ENCODE data around the gene SMAGP. TPM values are rescaled to one million over a fixed set of nuclear protein-coding genes. Genes with fewer than 3 reads are reported as not detected.

The SMAGP gene
- total RNA-seq, 4 donors from 2014 or later: 1.2 to 19.0 (median 9.5) TPM

DNA sequence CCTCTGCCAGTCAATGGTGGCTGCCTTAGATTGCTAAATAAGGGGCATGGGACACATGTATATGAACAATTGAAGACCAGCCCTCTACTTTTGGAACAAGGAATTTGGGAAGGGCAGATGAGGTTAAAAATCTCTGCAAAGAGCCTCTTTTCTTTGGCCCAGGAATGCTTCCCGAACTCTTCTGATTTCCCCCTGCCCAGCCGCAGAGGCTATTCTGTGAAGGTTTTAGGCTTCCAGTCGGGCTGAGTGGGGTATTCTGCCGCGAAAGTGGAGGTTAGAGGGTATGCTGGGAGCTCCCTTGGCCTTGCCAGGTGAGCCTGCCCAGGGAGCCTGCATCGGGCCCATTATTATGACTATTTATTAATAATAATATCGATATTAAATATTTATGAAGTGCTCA is 53.6 kb downstream of the SMAGP start:
- intact Hi-C loops (cut with DNase I; ENCODE audit: low total_unique reads): no loop called here
- DNase-seq: no peak

DNA sequence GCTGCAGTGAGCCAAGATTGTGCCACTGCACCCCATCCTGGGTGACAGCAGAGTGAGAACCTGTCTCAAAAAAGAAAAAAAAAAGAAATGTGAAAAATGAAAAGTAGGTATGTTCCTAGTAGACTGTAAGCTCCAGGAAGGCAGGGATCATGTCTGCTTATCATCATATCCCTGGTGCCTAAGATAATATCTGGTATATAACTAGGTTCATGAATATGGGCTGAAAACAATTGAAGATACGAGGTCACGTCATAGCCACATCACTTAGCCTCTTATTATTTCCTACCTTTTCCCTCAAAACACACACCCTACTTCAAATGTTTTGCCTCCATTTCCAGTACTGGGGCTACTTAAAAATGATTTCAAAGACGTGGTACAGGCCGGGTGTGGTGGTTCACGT is 55.3 kb downstream of the SMAGP start:
- TF ChIP-seq POLR2A (IDR thresholded peaks at IDR 0.05): no peak
- TF ChIP-seq, protein P1, sequence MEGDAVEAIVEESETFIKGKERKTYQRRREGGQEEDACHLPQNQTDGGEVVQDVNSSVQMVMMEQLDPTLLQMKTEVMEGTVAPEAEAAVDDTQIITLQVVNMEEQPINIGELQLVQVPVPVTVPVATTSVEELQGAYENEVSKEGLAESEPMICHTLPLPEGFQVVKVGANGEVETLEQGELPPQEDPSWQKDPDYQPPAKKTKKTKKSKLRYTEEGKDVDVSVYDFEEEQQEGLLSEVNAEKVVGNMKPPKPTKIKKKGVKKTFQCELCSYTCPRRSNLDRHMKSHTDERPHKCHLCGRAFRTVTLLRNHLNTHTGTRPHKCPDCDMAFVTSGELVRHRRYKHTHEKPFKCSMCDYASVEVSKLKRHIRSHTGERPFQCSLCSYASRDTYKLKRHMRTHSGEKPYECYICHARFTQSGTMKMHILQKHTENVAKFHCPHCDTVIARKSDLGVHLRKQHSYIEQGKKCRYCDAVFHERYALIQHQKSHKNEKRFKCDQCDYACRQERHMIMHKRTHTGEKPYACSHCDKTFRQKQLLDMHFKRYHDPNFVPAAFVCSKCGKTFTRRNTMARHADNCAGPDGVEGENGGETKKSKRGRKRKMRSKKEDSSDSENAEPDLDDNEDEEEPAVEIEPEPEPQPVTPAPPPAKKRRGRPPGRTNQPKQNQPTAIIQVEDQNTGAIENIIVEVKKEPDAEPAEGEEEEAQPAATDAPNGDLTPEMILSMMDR (IDR thresholded peaks at IDR 0.05): no peak
- Histone ChIP-seq H3K36me3 (no peaks in the 10 kb centered on the region), H3K27me3 (no peaks in the 10 kb centered on the region), H3K4me3 (no peak overlapping the region), H3K9me3 (no peaks in the 10 kb centered on the region), H3K27ac (no peak overlapping the region), H3K4me1 (no peaks in the 10 kb centered on the region)
- intact Hi-C loops (cut with DNase I; ENCODE audit: low total_unique reads): loop anchor here (5.0 kb wide), 1 partner anchor 32 kb away; no protein-coding TSS in a partner anchor
- DNase-seq: no peak

More for the DNA sequence above, 53.6 kb downstream of the SMAGP start:
- peak overlapping the region; percentile 97 to 99 for H3K27ac ChIP-seq
- TF ChIP-seq, protein P1 (IDR thresholded peaks at IDR 0.05): no peak
- TF ChIP-seq POLR2A (IDR thresholded peaks at IDR 0.05): no peak
- H3K27me3 ChIP-seq: no peaks in the 10 kb centered on the region
- no peaks in the 10 kb centered on the region for H3K4me1 ChIP-seq
- H3K4me3 ChIP-seq: peak overlapping the region; percentile 64 to 86
- H3K36me3 ChIP-seq: no peaks in the 10 kb centered on the region
- no peaks in the 10 kb centered on the region for H3K9me3 ChIP-seq

DNA sequence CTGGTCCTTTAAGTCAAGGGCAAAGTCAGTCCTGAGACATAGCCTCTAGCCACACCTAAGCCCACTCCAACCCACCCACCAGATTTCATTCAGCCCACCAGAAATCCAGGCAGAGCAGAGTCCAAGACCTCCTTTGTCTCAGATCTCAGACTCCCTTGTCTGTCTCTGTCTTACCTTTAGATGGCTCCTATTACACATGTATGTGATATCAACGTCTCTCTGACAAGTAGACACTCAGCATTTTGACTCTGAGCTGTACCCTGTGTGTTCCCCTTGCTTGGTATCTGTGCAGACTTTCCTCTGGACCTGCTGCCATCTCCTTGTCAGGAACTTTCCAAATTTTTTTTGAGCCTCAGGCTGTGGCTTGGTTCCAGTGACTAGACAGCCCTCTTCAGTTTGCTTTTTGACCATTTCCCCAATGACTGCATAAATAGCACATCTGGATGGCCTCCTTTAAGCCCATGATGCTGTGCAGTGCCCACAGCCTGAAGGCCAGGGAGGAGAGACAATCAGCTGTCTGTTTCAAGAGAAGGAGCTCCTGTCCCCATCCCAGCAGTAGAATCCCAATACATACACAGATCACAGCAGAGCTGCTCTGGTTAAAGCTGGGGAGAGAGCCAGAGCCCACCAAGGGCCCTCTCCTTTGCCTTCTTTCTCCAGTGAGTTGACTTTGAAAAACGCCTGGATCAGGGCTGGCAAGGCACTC is 59.4 kb downstream of the SMAGP start:
- Histone ChIP-seq H3K4me1 (no peaks in the 10 kb centered on the region), H3K36me3 (no peaks in the 10 kb centered on the region), H3K9me3 (no peaks in the 10 kb centered on the region), H3K27me3 (no peaks in the 10 kb centered on the region), H3K4me3 (no peak overlapping the region), H3K27ac (no peak overlapping the region)
- TF ChIP-seq, protein P1 (IDR thresholded peaks at IDR 0.05): no peak
- TF ChIP-seq POLR2A (IDR thresholded peaks at IDR 0.05): no peak
- intact Hi-C loops (cut with DNase I; ENCODE audit: low total_unique reads): loop anchor here (5.0 kb wide), 1 partner anchor 36 kb away; no protein-coding TSS in a partner anchor
- no peak for DNase-seq

- H3K9me3 ChIP-seq: no peaks in the 10 kb centered on the region
- intact Hi-C loops (cut with DNase I; ENCODE audit: low total_unique reads): no loop called here
These were observed 61.0 kb downstream of the SMAGP start for GRCh38 chr12:51209259-51209658.

DNA sequence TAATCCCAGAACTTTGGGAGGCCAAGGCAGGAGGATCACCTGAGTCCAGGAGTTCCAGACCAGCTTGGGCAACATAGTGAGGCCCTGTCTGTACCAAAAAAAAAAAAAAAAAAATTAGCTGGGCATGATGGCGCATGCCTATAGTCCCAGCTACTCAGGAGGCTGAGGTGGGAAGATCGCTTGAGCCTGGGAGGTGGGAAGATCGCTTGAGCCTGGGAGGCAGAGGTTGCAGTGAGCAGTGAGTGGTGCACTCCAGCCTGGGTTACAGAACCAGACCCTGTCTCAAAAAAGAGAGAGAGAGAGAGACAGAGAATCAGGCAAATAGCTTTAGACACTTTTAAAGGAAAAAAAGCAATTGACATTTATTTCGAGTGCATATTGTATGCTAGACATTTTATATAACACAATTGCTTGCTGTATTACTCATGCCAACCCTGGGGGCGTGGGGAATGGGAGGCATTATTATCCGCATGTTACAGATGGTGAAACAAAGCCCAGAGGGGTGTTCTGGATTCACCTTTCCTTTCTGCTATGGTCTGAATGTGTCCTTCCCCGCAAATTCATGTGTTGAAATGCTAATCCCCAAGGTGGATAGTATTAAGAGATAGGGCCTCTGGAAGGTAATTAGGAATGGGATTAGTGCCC is 62.1 kb downstream of the SMAGP start:
- no peak for TF ChIP-seq POLR2A (IDR thresholded peaks at IDR 0.05)
- TF ChIP-seq, protein P1 (IDR thresholded peaks at IDR 0.05): no peak
- Histone ChIP-seq H3K4me3 (no peak overlapping the region), H3K36me3 (no peaks in the 10 kb centered on the region), H3K4me1 (no peaks in the 10 kb centered on the region), H3K27ac (no peak overlapping the region), H3K27me3 (no peaks in the 10 kb centered on the region), H3K9me3 (no peaks in the 10 kb centered on the region)
- intact Hi-C loops (cut with DNase I; ENCODE audit: low total_unique reads): no loop called here
- DNase-seq: no peak

More at GRCh38 chr12:51209259-51209658, 61.0 kb downstream of the SMAGP start:
- Histone ChIP-seq H3K27me3 (no peaks in the 10 kb centered on the region), H3K4me3 (no peak overlapping the region), H3K4me1 (no peaks in the 10 kb centered on the region), H3K36me3 (no peaks in the 10 kb centered on the region), H3K27ac (no peak overlapping the region)
- no peak for DNase-seq
- no peak for TF ChIP-seq POLR2A (IDR thresholded peaks at IDR 0.05)
